GM21390 (cell line): Measurements from ENCODE around the gene GOLGA6A.
"Not testable (repeated sequence)": the region's sequence is repeated elsewhere in the genome, so short reads cannot be mapped to it uniquely, and the experiment has no call there.

Source experiments
- ATAC-seq: cut with Tn5 transposase; IDR thresholded peaks from one replicate; pipeline ENCODE4 v1.9.1; 2021; ENCODE audit not compliant: unreplicated experiment

Gene GOLGA6A

DNA sequence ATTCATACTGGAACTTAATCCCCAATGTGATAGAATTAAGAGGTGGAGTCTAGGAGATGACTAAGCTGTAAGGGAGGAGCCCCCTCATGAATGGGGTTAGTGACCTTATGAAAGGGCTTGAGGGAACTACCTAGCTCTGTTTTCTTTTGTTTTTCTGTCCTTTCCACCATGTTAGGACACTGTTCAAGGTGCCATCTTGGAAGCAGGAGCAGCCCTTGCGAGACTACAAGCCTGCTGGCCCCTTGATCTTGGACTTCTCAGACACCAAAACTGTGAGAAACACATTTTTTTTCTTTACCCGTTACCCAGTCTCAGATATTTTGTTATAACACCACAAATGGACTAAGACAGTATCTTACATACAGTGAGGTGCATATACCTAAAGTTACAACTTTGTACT is 26.5 kb downstream of the GOLGA6A start:
- ATAC-seq = no peak

GRCh38 chr15:74053941-74054529 is 28.3 kb downstream of the GOLGA6A start:
- ATAC-seq = no peak

GRCh38 chr15:74053517-74053916 is 28.8 kb downstream of the GOLGA6A start:
- no peak for ATAC-seq

DNA sequence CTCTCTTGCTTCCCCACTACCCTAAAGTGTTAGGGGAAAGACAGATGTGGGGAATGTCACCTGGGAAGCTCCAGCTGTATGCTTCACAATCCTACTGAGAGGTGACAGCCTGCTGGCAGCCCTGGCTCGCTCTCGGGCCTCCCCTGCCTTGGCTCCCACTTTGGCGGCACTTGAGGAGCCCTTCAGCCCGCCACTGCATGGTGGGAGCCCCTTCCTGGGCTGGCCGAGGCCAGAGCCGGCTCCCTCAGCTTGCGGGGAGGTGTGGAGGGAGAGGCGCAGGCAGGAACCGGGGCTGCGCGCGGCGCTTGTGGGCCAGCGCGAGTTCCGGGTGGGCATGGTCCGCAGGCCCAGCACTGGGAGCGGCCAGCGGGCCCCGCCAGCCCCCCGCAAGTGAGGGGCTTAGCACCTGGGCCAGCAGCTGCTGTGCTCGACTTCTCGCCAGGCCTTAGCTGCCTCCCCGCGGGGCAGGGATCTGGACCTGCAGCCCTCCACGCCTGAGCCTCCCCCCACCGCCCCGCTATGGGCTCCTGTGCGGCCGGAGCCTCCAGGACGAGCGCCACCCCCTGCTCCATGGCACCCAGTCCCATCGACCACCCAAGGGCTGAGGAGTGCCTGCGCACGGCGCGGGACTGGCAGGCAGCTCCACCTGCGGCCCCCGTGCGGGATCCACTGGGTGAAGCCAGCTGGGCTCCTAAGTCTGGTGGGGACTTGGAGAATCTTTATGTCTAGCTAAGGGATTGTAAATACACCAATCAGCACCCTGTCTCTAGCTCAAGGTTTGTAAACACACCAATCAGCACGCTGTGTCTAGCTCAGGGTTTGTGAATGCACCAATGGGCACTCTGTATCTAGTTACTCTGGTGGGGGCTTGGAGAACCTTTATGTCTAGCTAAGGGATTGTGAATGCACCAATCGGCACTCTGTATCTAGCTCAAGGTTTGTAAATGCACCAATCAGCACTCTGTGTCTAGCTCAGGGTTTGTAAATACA is 29.8 kb downstream of the GOLGA6A start:
- not testable (repeated sequence) for ATAC-seq

DNA sequence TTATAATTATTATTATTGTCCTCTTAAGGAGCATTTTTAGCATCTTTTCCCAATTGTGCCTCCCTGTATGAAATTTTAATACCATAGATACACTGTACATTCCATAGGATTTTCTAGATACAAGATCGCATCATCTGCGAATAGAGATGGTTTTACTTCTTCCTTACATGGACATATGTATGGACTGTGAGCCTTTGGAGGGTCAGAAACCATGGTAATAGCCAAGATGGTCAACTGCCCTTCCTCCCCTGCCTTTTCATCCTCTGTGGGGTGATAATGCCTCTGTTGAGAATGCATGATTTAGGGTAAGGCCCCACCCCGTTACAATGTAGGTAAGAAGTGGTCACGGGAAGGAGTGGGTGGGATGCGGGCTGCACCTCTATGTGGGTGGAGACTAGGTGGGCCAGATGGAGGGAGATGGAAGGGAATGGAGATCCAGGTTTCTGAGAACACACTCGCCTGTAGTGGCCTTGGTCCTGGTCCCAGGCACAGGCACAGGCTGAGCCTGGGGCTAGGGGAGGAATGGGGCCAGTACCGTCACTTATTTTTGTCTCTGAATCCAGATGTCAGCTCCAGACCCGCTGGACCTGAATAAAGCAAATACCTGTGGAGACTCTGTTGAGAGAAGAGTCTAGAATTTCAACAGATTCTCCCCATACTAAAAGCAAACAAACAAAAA is 31.7 kb downstream of the GOLGA6A start:
- ATAC-seq = no peak

DNA sequence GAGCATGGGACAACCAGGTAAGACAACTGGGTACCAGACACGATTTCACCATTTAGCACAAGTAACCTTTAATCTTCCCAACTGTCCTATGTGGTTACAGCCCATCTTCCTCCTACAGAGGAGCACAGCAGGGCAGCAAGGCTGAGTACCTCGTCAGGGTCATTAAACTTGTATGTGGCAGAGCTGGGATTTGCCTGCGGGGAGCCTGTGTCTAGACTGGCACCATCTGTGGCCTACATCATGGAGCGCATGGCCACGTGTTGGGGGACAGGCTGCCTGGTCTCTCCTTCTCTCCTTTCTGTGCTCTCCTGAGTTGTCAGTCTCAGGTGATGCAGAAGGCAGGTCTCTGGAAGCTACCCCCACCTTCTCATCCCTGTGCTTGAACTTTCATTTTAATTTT is 32.2 kb downstream of the GOLGA6A start:
- no peak for ATAC-seq

- no peak for ATAC-seq
These were observed 36.1 kb downstream of the GOLGA6A start for GRCh38 chr15:74046275-74046674.

DNA sequence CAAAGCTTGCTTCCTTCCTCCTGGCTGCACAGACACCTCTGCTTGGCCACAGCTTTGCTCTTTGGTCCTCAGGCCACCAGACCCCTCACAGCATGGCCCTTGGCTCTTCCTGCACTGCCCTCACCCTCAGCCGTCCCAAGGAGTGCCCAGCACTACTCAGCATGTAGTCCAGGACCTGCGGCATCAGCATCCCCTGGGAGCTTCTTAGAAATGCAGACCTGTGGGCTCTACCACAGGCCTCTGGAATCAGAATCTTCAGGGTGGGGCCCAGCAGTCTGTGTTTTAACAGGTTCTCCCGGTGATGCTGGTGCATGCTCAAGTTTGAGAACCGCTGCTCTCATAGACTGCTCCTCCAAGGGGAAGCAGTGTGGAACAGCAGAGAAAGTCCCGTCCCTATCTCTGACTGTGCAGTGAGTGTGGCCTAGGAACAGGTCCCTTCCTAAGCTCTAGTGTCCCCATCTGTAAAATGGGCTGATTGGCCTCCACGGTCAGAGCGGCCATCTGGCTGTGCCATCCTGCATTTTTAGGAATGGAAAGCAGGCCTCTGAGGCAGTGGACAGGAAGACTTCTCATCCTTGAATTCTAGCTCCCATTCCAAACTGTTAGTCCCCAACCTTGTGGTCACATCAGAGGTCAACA is 36.6 kb downstream of the GOLGA6A start:
- no peak for ATAC-seq

- no peak for ATAC-seq
These were observed 37.2 kb downstream of the GOLGA6A start for GRCh38 chr15:74045184-74045583.

DNA sequence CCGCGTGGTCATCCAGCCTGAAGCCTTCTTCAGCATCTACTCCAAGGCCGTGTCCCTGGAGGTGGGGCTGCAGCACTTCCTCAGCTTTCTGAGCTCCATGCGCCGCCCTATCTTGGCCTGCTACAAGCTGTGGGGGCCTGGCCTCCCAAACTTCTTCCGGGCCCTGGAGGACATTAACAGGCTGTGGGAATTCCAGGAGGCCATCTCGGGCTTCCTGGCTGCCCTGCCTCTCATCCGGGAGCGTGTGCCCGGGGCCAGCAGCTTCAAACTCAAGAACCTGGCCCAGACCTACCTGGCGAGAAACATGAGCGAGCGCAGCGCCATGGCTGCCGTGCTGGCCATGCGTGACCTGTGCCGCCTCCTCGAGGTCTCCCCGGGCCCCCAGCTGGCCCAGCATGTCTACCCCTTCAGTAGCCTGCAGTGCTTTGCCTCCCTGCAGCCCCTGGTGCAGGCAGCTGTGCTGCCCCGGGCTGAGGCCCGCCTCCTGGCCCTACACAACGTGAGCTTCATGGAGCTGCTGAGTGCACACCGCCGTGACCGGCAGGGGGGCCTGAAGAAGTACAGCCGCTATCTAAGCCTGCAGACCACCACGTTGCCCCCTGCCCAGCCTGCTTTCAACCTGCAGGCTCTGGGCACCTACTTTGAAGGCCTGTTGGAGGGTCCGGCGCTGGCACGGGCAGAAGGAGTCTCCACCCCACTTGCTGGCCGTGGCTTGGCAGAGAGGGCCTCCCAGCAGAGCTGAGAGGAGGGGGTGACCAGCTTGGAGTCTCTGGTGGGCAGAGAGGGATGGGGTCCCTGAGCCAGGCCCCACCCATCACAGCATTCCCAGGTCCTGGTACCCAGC is 37.9 kb downstream of the GOLGA6A start:
- no peak for ATAC-seq

DNA sequence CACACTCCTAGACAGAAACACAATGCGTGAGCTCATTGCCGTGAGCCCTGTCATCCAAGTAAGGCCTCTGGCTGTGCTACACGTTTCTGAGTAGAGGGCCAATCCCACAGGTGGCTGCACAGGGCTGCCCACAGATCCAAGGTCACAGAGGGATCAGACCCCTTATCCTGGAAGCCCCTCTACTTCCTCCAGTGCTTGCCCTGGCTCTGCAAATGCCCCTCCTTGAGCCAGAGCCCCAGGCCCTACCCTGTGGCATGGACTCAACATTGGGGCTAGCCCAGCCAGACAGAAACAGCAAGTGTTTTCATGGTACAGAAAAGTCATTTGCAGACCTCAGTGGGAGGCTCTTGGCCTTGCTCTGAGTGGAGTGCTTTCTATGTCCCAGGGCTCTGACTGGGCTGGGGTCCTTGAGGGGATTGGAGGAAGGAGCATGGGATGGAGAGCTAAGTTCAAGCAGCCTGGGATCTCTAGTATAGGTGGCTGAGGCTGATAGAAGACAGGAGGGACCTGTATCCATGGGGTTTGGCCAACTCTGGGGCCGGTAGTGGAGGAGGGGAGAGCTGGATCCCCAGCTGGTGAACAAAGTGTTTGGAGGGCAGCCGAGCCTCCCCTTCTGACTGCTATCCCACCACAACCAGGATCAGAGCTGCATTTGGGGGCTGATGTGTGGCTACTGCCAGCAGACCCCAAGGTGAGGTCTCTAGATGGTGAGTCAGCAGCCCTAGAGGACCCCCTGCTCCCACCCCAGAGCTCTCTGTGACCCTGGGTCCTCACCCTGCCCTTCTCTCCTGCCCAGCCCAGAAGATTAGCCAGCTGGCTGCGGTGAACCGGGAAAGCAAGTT is 38.7 kb downstream of the GOLGA6A start:
- no peak for ATAC-seq

- no peak for ATAC-seq
These were observed 39.5 kb downstream of the GOLGA6A start for GRCh38 chr15:74042603-74043424.

GRCh38 chr15:74041777-74042435 is 40.4 kb downstream of the GOLGA6A start:
- no peak for ATAC-seq

DNA sequence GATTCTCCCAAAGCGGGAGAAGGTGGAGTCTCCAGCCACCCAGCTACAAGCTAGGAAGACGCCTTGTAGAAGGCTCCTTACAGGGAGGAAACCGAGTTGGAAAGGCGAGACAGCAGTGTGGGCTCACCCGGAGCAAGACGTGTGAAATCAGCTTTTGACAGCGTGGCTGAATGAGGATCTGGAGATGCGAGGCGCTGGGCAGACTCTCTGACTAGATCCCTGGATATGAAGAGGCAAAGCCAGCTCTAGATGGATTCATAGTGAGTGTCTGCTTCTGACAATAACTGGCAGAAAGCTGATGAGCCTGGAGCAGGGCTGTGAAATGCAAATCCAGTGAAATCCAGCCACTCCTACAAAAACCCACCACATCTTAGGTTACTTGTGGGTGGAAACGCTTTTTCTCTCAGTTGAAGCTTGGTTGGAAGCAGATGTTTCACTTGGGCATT is 41.0 kb downstream of the GOLGA6A start:
- no peak for ATAC-seq

GRCh38 chr15:74040109-74040850 is 42.1 kb downstream of the GOLGA6A start:
- no peak for ATAC-seq

DNA sequence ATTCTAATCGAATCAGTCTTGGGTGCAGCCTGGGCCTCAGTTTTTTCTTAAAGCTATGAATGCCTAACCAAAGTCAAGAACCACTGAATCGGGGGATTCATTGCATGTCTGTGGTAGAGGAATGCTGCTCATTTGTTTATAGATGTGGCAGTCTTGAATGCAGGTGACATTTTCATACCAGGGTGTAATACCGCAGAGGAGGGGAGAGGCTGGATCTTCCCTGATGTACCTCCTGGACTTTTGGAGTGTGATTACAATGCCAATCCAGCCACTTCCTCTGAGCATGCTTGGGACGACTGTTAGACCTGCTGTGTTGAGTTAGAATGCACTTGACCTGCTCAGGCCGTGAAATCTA is 42.7 kb downstream of the GOLGA6A start:
- no peak for ATAC-seq
